ENCODE measurements around the gene CLN6. TPM values are rescaled to one million over a fixed set of nuclear protein-coding genes. Genes with fewer than 3 reads are reported as not detected.

Gene CLN6
- total RNA-seq, 1 donor from 2014 or later, result 102 TPM

GRCh38 chr15:68211656-68212320, 17.7 kb downstream of the CLN6 start:
- intact Hi-C loops (cut with micrococcal nuclease), result loop anchor here (1.0 kb wide), 1 partner anchor 348 kb away; no protein-coding TSS in a partner anchor
- DNase-seq, result no peak
- peaks cover 13% of the 10 kb centered on the region for H3K36me3 Mint-ChIP-seq (ENCODE audit: low read depth)
- H3K27me3 Mint-ChIP-seq, result no peaks in the 10 kb centered on the region
- no peaks in the 10 kb centered on the region for H3K9me3 Mint-ChIP-seq
- peaks cover 27% of the 10 kb centered on the region for H3K4me1 Mint-ChIP-seq
- no peak overlapping the region for H3K4me3 Mint-ChIP-seq
- no peak overlapping the region for H3K27ac Mint-ChIP-seq

GRCh38 chr15:68210821-68211655, 18.5 kb downstream of the CLN6 start:
- peak overlapping the region; percentile 53 for H3K27ac Mint-ChIP-seq
- H3K36me3 Mint-ChIP-seq (ENCODE audit: low read depth), result peaks cover 11% of the 10 kb centered on the region
- no peak overlapping the region for H3K4me3 Mint-ChIP-seq
- peak; percentile 88 for DNase-seq
- peaks cover 28% of the 10 kb centered on the region for H3K4me1 Mint-ChIP-seq
- H3K9me3 Mint-ChIP-seq, result no peaks in the 10 kb centered on the region
- H3K27me3 Mint-ChIP-seq, result no peaks in the 10 kb centered on the region
- intact Hi-C loops (cut with micrococcal nuclease), result loop anchor here (1.0 kb wide), 1 partner anchor 348 kb away; no protein-coding TSS in a partner anchor

- H3K4me3 Mint-ChIP-seq, result no peak overlapping the region
- intact Hi-C loops (cut with micrococcal nuclease), result no loop called here
- peaks cover 30% of the 10 kb centered on the region for H3K4me1 Mint-ChIP-seq
- H3K9me3 Mint-ChIP-seq, result no peaks in the 10 kb centered on the region
- peaks cover 13% of the 10 kb centered on the region for H3K36me3 Mint-ChIP-seq (ENCODE audit: low read depth)
- no peak for DNase-seq
- H3K27ac Mint-ChIP-seq, result peak overlapping the region; percentile 93
- H3K27me3 Mint-ChIP-seq, result no peaks in the 10 kb centered on the region
These were observed 19.1 kb downstream of the CLN6 start for GRCh38 chr15:68210409-68210756.

GRCh38 chr15:68209735-68210408, 19.7 kb downstream of the CLN6 start:
- Mint-ChIP-seq H3K27ac (peak overlapping the region; percentile 93), H3K9me3 (no peaks in the 10 kb centered on the region), H3K4me3 (peak overlapping the region; percentile 67), H3K27me3 (no peaks in the 10 kb centered on the region), H3K4me1 (peaks cover 30% of the 10 kb centered on the region), H3K36me3 (ENCODE audit: low read depth) (peaks cover 12% of the 10 kb centered on the region)
- intact Hi-C loops (cut with micrococcal nuclease), result no loop called here
- DNase-seq, result peak; percentile 80

- intact Hi-C loops (cut with micrococcal nuclease), result no loop called here
- H3K9me3 Mint-ChIP-seq, result no peaks in the 10 kb centered on the region
- peaks cover 15% of the 10 kb centered on the region for H3K36me3 Mint-ChIP-seq (ENCODE audit: low read depth)
- no peak for DNase-seq
- peaks cover 35% of the 10 kb centered on the region for H3K4me1 Mint-ChIP-seq
- H3K27ac Mint-ChIP-seq, result peak overlapping the region; percentile 93
- peak overlapping the region; percentile 71 for H3K4me3 Mint-ChIP-seq
- no peaks in the 10 kb centered on the region for H3K27me3 Mint-ChIP-seq
These were observed 20.3 kb downstream of the CLN6 start for GRCh38 chr15:68209272-68209671.

- peaks cover 36% of the 10 kb centered on the region for H3K4me1 Mint-ChIP-seq
- peak overlapping the region; percentile 71 for H3K4me3 Mint-ChIP-seq
- H3K27me3 Mint-ChIP-seq, result no peaks in the 10 kb centered on the region
- intact Hi-C loops (cut with micrococcal nuclease), result no loop called here
- H3K9me3 Mint-ChIP-seq, result no peaks in the 10 kb centered on the region
- peak overlapping the region; percentile 93 for H3K27ac Mint-ChIP-seq
- DNase-seq, result peak; percentile 74
- peaks cover 14% of the 10 kb centered on the region for H3K36me3 Mint-ChIP-seq (ENCODE audit: low read depth)
These were observed 20.8 kb downstream of the CLN6 start for GRCh38 chr15:68208636-68209240.

- peaks cover 41% of the 10 kb centered on the region for H3K4me1 Mint-ChIP-seq
- H3K27ac Mint-ChIP-seq, result peak overlapping the region; percentile 92
- peak overlapping the region; percentile 71 for H3K4me3 Mint-ChIP-seq
These were observed 21.4 kb downstream of the CLN6 start for GRCh38 chr15:68208136-68208535.

GRCh38 chr15:68207176-68207935, 22.2 kb downstream of the CLN6 start:
- Mint-ChIP-seq H3K9me3 (no peaks in the 10 kb centered on the region), H3K4me3 (no peak overlapping the region), H3K4me1 (peaks cover 41% of the 10 kb centered on the region), H3K36me3 (ENCODE audit: low read depth) (peaks cover 16% of the 10 kb centered on the region), H3K27ac (peak overlapping the region; percentile 67), H3K27me3 (no peaks in the 10 kb centered on the region)
- intact Hi-C loops (cut with micrococcal nuclease), result no loop called here
- no peak for DNase-seq

More at GRCh38 chr15:68208136-68208535, 21.4 kb downstream of the CLN6 start:
- DNase-seq, result no peak
- no peaks in the 10 kb centered on the region for H3K9me3 Mint-ChIP-seq
- H3K27me3 Mint-ChIP-seq, result no peaks in the 10 kb centered on the region
- intact Hi-C loops (cut with micrococcal nuclease), result no loop called here
- peaks cover 14% of the 10 kb centered on the region for H3K36me3 Mint-ChIP-seq (ENCODE audit: low read depth)

GRCh38 chr15:68206711-68207151, 22.8 kb downstream of the CLN6 start:
- no peak for DNase-seq
- H3K4me1 Mint-ChIP-seq, result peaks cover 42% of the 10 kb centered on the region
- H3K27me3 Mint-ChIP-seq, result no peaks in the 10 kb centered on the region
- peak overlapping the region; percentile 67 for H3K27ac Mint-ChIP-seq
- no peaks in the 10 kb centered on the region for H3K9me3 Mint-ChIP-seq
- no peak overlapping the region for H3K4me3 Mint-ChIP-seq
- peaks cover 17% of the 10 kb centered on the region for H3K36me3 Mint-ChIP-seq (ENCODE audit: low read depth)
- intact Hi-C loops (cut with micrococcal nuclease), result no loop called here

GRCh38 chr15:68205954-68206539, 23.5 kb downstream of the CLN6 start:
- Mint-ChIP-seq H3K27ac (peak overlapping the region; percentile 73), H3K4me1 (peaks cover 43% of the 10 kb centered on the region), H3K4me3 (peak overlapping the region; percentile 73), H3K36me3 (ENCODE audit: low read depth) (peaks cover 18% of the 10 kb centered on the region), H3K9me3 (no peaks in the 10 kb centered on the region), H3K27me3 (no peaks in the 10 kb centered on the region)
- intact Hi-C loops (cut with micrococcal nuclease), result no loop called here
- peak; percentile 76 for DNase-seq

- intact Hi-C loops (cut with micrococcal nuclease), result no loop called here
- no peaks in the 10 kb centered on the region for H3K27me3 Mint-ChIP-seq
- H3K9me3 Mint-ChIP-seq, result no peaks in the 10 kb centered on the region
- H3K27ac Mint-ChIP-seq, result peak overlapping the region; percentile 73
- H3K36me3 Mint-ChIP-seq (ENCODE audit: low read depth), result peaks cover 18% of the 10 kb centered on the region
- peak overlapping the region; percentile 73 for H3K4me3 Mint-ChIP-seq
- DNase-seq, result no peak
- peaks cover 43% of the 10 kb centered on the region for H3K4me1 Mint-ChIP-seq
These were observed 24.0 kb downstream of the CLN6 start for GRCh38 chr15:68205558-68205944.

- peak within 1 kb of the TSS; percentile 73 for H3K4me3 Mint-ChIP-seq
- peaks cover 39% of the 10 kb centered on the region for H3K4me1 Mint-ChIP-seq
- intact Hi-C loops (cut with micrococcal nuclease), result no loop called here
- no peak for DNase-seq
- peaks cover 18% of the 10 kb centered on the region for H3K36me3 Mint-ChIP-seq (ENCODE audit: low read depth)
- H3K27ac Mint-ChIP-seq, result peak within 1 kb of the TSS; percentile 79
- H3K9me3 Mint-ChIP-seq, result no peaks in the 10 kb centered on the region
- no peaks in the 10 kb centered on the region for H3K27me3 Mint-ChIP-seq
These were observed 24.6 kb downstream of the CLN6 start, which contains the start of gene CALML4 for GRCh38 chr15:68204776-68205557. Gene CALML4, minus strand, starts transcription at chr15:68205332. Its CDS starts 85 bp downstream, at chr15:68205247.

Measured in activated CD4-positive, alpha-beta T cell treated with anti-CD3 and anti-CD28 coated beads, Interleukin-2, amount 10 ng/mL, durations not matched to agents 24 days and 14 days (primary cell).